ENCODE measurements around the gene GALK1.
"Not testable (repeated sequence)": the region's sequence is repeated elsewhere in the genome, so short reads cannot be mapped to it uniquely, and the experiment has no call there.

- not testable (repeated sequence) for TF ChIP-seq EZH2 (IDR thresholded peaks at IDR 0.05; ENCODE audit: insufficient read depth, poor library complexity, severe bottlenecking); EZH2phosphoT487 (IDR thresholded peaks at IDR 0.05; ENCODE audit: insufficient read depth, low read depth)
These were observed 13.3 kb upstream of the GALK1 start for GRCh38 chr17:75778066-75778860.

Measured in GM23248 (cell line).